ENCODE measurements around the gene STX3. TPM values are rescaled to one million over a fixed set of nuclear protein-coding genes. Genes with fewer than 3 reads are reported as not detected.
"Not testable (repeated sequence)": the region's sequence is repeated elsewhere in the genome, so short reads cannot be mapped to it uniquely, and the experiment has no call there.

Gene STX3
- total RNA-seq, 1 donor from 2014 or later = 31.8 TPM

DNA sequence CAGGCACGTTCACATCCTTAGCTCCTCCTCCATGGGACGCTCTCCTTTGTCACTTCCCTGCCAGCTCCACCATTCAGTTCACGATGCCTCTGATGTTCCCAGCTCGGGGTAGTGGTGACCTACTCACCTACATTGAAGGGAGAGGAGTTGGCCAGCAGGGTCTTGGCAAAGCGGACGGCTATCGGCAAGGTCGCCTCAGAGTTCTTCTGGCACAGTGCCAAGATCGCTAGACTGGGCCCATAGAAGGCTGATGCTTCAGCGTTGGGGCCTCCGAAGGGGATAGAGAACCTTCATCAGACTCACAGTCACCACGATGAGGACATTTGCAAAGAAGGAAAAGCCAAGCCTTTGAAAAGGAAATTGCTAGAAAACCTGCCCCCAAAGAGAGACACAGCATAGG lies 87.1 kb downstream of the STX3 start:
- no peak for DNase-seq (ENCODE audit: low spot score)

DNA sequence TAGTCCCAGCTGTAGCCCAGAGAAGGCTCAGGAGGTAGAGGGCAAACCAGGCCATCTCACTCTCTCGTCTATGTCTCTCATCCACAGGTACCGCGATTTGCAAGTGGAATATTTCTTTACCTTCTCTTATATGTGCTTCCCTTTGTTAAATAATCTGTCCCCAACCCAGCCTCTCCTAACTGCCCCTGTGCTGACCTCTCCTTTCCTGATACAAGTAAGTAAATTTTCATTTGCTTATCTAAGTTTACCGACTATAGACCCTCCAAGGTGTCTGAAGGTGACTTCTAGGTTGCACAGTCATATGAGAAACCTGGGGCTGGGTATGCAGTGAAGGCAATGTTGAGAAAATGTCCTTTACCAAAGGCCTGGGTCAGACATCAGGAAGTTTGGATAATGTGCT lies 90.2 kb downstream of the STX3 start, which contains the start of gene CBLIF:
TSS of gene CBLIF (minus strand) at position 101 of the 400 bp plus-strand sequence. CDS start at position 55, 46 bp downstream.
- DNase-seq (ENCODE audit: low spot score) = no peak

DNA sequence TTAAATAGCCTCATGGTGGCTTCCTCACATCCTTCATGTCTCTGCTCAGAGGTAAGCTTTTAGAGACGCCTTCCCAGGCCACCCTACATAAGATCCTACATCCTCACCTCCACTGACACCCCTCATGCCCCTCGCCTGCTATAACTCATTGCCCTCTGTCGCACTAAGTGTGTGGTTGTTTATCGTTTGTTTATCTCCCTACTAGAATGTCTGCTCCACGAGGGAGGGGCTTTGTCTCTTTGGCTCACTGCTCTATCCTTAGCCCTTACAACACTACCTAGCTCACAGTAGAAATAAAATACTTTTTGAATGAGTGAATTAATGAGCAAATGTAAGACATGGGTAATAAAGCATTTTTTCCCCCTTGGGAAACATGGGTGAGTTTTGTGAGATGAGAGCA lies 91.4 kb downstream of the STX3 start:
- DNase-seq (ENCODE audit: low spot score) = no peak

DNA sequence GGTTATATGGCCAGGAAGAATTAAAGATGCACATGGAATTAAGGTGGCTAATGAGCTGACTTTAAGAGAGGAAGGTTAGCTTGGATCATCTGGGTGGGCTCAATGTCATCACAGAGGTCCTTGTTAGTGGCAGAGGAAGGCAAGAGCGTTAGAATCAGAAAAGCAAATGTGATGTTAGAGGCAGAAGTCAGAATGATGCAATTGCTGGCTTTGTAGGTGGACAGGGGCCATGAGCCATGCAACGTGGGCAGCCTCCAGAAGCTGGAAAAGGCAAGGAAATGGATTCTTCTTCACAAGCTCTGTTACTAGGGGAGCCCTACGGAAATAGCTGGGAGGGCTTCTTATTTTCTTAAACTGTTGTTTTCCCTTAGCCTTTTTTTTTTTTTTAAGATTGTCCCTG lies 92.5 kb downstream of the STX3 start:
- DNase-seq (ENCODE audit: low spot score) = no peak

DNA sequence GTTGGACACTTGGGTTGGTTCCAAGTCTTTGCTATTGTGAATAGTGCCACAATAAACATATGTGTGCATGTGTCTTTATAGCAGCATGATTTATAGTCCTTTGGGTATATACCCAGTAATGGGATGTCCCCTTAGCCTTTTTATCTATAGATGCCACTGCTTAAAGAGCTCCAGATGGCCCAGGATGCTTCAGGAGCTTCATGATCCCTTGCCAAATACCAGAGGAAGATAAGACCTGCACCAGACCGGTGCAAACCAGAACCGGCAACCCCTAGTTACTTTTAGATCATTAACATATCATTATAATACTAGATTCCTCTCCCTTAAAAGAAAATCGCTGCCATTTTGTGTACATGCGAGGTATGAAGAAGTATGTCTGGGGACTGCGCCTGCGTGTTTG lies 93.3 kb downstream of the STX3 start:
- DNase-seq (ENCODE audit: low spot score) = not testable (repeated sequence)

DNA sequence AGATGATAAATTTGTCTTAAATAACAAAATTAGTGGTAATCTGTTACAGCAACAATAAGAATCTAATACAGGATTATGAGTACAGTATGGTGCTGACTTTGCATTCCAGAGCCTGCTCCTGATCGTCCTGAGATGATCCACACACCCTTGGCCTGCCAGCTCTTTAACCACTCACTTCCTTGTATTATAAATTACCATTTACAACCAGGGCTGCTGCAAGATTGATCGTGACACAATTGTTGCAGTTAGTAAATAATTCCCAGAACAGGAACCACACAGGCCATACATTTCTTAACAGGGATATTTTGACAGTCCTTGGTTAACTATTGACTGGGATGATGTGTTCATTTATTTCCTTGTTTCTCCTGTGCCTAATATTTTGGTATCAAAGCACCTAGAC lies 94.0 kb downstream of the STX3 start:
- DNase-seq (ENCODE audit: low spot score) = no peak

DNA sequence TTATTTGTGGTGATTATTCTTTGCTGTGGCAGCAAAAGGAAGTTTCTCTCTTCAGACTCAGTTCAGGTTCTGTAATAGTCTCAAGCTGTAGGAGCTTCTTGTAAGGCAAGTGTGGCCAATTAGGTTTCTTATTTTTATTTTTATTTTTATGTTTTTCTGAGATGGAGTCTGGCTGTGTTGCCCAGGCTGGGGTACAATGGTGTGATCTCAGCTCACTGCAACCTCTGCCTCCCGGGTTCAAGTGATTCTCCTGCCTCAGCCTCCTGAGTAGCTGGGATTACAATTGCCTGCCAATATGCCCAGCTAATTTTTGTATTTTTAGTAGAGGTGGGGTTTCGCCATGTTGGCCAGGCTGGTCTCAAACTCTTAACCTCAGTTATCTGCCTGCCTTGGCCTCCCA lies 94.4 kb downstream of the STX3 start:
- DNase-seq (ENCODE audit: low spot score) = not testable (repeated sequence)

DNA sequence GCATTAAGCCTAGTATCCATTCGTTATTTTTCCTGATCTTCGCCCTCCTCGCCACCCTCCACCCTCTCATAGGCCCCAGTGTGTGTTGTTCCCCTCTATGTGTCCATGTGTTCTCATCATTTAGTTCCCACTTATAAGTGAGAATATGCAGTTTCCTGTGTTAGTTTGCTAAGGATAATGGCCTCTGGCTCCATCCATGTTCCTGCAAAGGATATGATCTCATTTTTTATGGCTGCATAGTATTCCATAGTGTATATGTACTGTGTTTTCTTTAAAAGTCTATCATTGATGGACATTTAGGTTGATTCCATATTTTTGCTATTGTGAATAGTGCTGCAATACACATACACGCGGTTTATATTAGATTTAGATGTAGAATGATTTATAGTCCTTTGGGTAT lies 96.2 kb downstream of the STX3 start:
- not testable (repeated sequence) for DNase-seq (ENCODE audit: low spot score)

DNA sequence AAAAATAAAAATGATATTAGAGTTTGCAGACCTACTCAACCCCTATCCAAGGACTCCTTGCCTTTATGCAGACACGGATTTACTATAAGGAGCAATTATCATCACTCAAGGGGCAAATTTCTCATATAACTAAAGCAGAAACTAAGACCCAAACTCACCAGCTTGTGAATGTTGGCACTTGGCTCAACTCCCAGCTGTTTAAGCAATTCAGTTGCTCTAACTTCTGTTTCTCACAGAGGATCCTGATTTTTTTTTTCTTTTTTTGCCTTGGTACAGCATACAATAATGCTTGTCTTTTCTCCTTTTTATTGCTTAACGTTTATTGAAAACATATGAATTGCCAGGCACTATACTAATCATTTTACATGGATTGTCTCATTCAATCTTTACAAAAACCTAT lies 99.7 kb downstream of the STX3 start:
- no peak for DNase-seq (ENCODE audit: low spot score)

Other genes with a start within 250 kb of the STX3 start
- gene OR4D9, start 243.8 kb upstream of the STX3 start, total RNA-seq = not detected
- gene OSBP, start 139.6 kb upstream of the STX3 start, total RNA-seq = 73.1 TPM
- gene PATL1, start 86.3 kb upstream of the STX3 start, total RNA-seq = 38.1 TPM
- gene OR10V1, start 41.5 kb upstream of the STX3 start, total RNA-seq = not detected
- 40.1 TPM for gene MRPL16, start 55.4 kb downstream of the STX3 start, total RNA-seq
- gene CBLIF, start 90.1 kb downstream of the STX3 start, total RNA-seq = not detected
- 3.3 TPM for gene TCN1, start 111.1 kb downstream of the STX3 start, total RNA-seq
- not detected for gene OOSP3, start 123.4 kb downstream of the STX3 start, total RNA-seq
- gene OOSP1, start 183.1 kb downstream of the STX3 start, total RNA-seq = not detected
- not detected for gene OOSP4A, start 208.7 kb downstream of the STX3 start, total RNA-seq